Neural cell (in vitro differentiated cells): ENCODE results near the gene SLC6A6. TPM values are rescaled to one million over a fixed set of nuclear protein-coding genes. Genes with fewer than 3 reads are reported as not detected.

ENCODE experiments used
- H2AFZ ChIP-seq: fragments of 200-600, 300-800 bp; sonication (generic), shearing (Covaris generic); 2 replicates; pipeline ENCODE4 v1.6.0; 2014; ENCODE audit warnings: low read depth, mild to moderate bottlenecking, antibody characterized with exemption, low read length, moderate library complexity
- H3F3A ChIP-seq: fragments of 200-600 bp; shearing (Covaris generic); 2 replicates; pipeline ENCODE4 v1.6.1; 2016; ENCODE audit warnings: mild to moderate bottlenecking, moderate library complexity, mixed read lengths, antibody characterized with exemption, low read length; ENCODE audit not compliant: insufficient read depth, poor library complexity, severe bottlenecking
- H3K27ac ChIP-seq: fragments of 200-600, 300-800 bp; sonication (generic), shearing (Covaris generic); 2 replicates; pipeline ENCODE4 v1.5.1; 2014; ENCODE audit warnings: mild to moderate bottlenecking, low read length, moderate library complexity
- H3K27me3 ChIP-seq: fragments of 300-800, 200-600 bp; sonication (generic), shearing (Covaris generic); 2 replicates; pipeline ENCODE4 v1.6.0; 2014; ENCODE audit warnings: mild to moderate bottlenecking, low read depth, low read length, moderate library complexity; ENCODE audit not compliant: insufficient read depth
- H3K36me3 ChIP-seq: fragments of 300-800, 200-600 bp; sonication (generic), shearing (Covaris generic); 2 replicates; pipeline ENCODE4 v1.5.1; 2014; ENCODE audit warnings: mild to moderate bottlenecking, antibody characterized with exemption, low read length, moderate library complexity; ENCODE audit not compliant: insufficient read depth
- H3K4me2 ChIP-seq: fragments of 300-800, 200-600 bp; sonication (generic), shearing (Covaris generic); 2 replicates; pipeline ENCODE4 v1.6.0; 2014; ENCODE audit warnings: mild to moderate bottlenecking, low read length
- H3K4me3 ChIP-seq: fragments of 300-800, 200-600 bp; sonication (generic), shearing (Covaris generic); 2 replicates; pipeline ENCODE4 v1.5.1; 2014; ENCODE audit warnings: mild to moderate bottlenecking, low read length, moderate library complexity
- H3K79me2 ChIP-seq: fragments of 200-600 bp; shearing (Covaris generic); replicated peaks from 2 replicates; pipeline ENCODE4 v1.6.0; 2014; ENCODE audit warnings: mild to moderate bottlenecking, low read length, moderate library complexity; ENCODE audit not compliant: insufficient read depth
- H3K9ac ChIP-seq: fragments of 300-800, 200-600 bp; sonication (generic), shearing (Covaris generic); 2 replicates; pipeline ENCODE4 v1.6.1; 2016; ENCODE audit warnings: mild to moderate bottlenecking, low read length, mixed read lengths
- H3K9me2 ChIP-seq: fragments of 200-600 bp; shearing (Covaris generic); 2 replicates; pipeline ENCODE4 v1.6.1; 2016; ENCODE audit warnings: mild to moderate bottlenecking, low read length, mixed read lengths; ENCODE audit not compliant: insufficient read depth
- H3K9me3 ChIP-seq: fragments of 200-600, 300-800 bp; sonication (generic), shearing (Covaris generic); 2 replicates; pipeline ENCODE4 v1.6.1; 2016; ENCODE audit warnings: mild to moderate bottlenecking, mixed run types, low read length, moderate library complexity, mixed read lengths
- H4K20me1 ChIP-seq: fragments of 200-600 bp; shearing (Covaris generic); 2 replicates; pipeline ENCODE4 v1.6.1; 2016; ENCODE audit warnings: mild to moderate bottlenecking, mixed run types; ENCODE audit not compliant: insufficient read depth
- CTCF ChIP-seq: fragments of 450-650 bp; IDR thresholded peaks from 2 replicates; pipeline ENCODE4 v1.5.1; 2014; ENCODE audit warnings: antibody characterized with exemption, mild to moderate bottlenecking, moderate library complexity; ENCODE audit not compliant: poor library complexity, severe bottlenecking
- EP300 ChIP-seq: fragments of 450-650 bp; conservative IDR thresholded peaks from 2 replicates; pipeline ENCODE4 v1.6.1; 2014; ENCODE audit warnings: antibody characterized with exemption, mild to moderate bottlenecking, moderate library complexity; ENCODE audit not compliant: poor library complexity, severe bottlenecking
- EZH2 ChIP-seq: fragments of 200-600, 300-800 bp; shearing (Covaris generic), sonication (generic); IDR thresholded peaks from 2 replicates; pipeline ENCODE4 v1.6.1; 2014; ENCODE audit warnings: antibody characterized with exemption, low read length, borderline replicate concordance, mild to moderate bottlenecking; ENCODE audit not compliant: insufficient read depth, poor library complexity, severe bottlenecking
- MXI1 ChIP-seq: fragments of 450-650 bp; conservative IDR thresholded peaks from 2 replicates; pipeline ENCODE4 v1.6.1; 2014; ENCODE audit warnings: antibody characterized with exemption, mild to moderate bottlenecking; ENCODE audit not compliant: poor library complexity, severe bottlenecking
- POLR2AphosphoS5 ChIP-seq: IDR thresholded peaks from 2 replicates; pipeline ENCODE4 v1.6.1; 2012
- RAD21 ChIP-seq: fragments of 450-650 bp; conservative IDR thresholded peaks from 2 replicates; pipeline ENCODE4 v1.6.1; 2014; ENCODE audit warnings: antibody characterized with exemption, mild to moderate bottlenecking, moderate library complexity
- REST ChIP-seq: IDR thresholded peaks from 2 replicates; pipeline ENCODE4 v1.6.1; 2012; ENCODE audit warnings: borderline replicate concordance
- SMC3 ChIP-seq: fragments of 450-650 bp; conservative IDR thresholded peaks from 2 replicates; pipeline ENCODE4 v1.6.1; 2014; ENCODE audit warnings: antibody characterized with exemption, mild to moderate bottlenecking, moderate library complexity; ENCODE audit not compliant: poor library complexity
- TAF1 ChIP-seq: IDR thresholded peaks from 2 replicates; pipeline ENCODE4 v1.6.1; 2012; ENCODE audit warnings: low read depth
- polyA plus RNA-seq: library from polyadenylated mRNA; depleted of rRNA; stranded (reverse); fragments of >200 nt; gene quantifications from 2 replicates; pipeline ENCODE4 v1.2.3, GENCODE V29; 2014

Gene SLC6A6
- polyA plus RNA-seq, 1 donor from 2014 or later = 15.9 TPM

- H3K4me3 ChIP-seq = no peak overlapping the region
- H3K36me3 ChIP-seq = no peaks in the 10 kb centered on the region
- no peaks in the 10 kb centered on the region for H4K20me1 ChIP-seq
- H3K79me2 ChIP-seq = no peaks in the 10 kb centered on the region
- H3F3A ChIP-seq = no peaks in the 10 kb centered on the region
- H3K27ac ChIP-seq = no peak overlapping the region
- H3K4me2 ChIP-seq = no peak overlapping the region
- TF ChIP-seq EP300 (no peak), REST (no peak), EZH2 (no peak), POLR2AphosphoS5 (no peak), TAF1 (no peak)
- no peak overlapping the region for H3K9ac ChIP-seq
- no peak overlapping the region for H2AFZ ChIP-seq
- H3K9me2 ChIP-seq = no peaks in the 10 kb centered on the region
- H3K9me3 ChIP-seq = no peaks in the 10 kb centered on the region
- H3K27me3 ChIP-seq = no peaks in the 10 kb centered on the region
These were observed 35.2 kb upstream of the SLC6A6 start for GRCh38 chr3:14366915-14367823.

- Histone ChIP-seq H4K20me1 (no peaks in the 10 kb centered on the region), H3K27me3 (no peaks in the 10 kb centered on the region), H3K36me3 (no peaks in the 10 kb centered on the region), H3K9me2 (no peaks in the 10 kb centered on the region), H3F3A (no peaks in the 10 kb centered on the region), H3K4me2 (no peak overlapping the region), H3K4me3 (no peak overlapping the region), H3K79me2 (no peaks in the 10 kb centered on the region), H3K27ac (no peak overlapping the region), H2AFZ (no peak overlapping the region), H3K9me3 (no peaks in the 10 kb centered on the region), H3K9ac (no peak overlapping the region)
- no peak for TF ChIP-seq SMC3
- TF ChIP-seq MXI1 = no peak
- no peak for TF ChIP-seq RAD21
- TF ChIP-seq EZH2 = no peak
- no peak for TF ChIP-seq TAF1
- no peak for TF ChIP-seq POLR2AphosphoS5
- TF ChIP-seq REST = no peak
- TF ChIP-seq EP300 = no peak
- no peak for TF ChIP-seq CTCF
These were observed 34.3 kb upstream of the SLC6A6 start for GRCh38 chr3:14368146-14368545.
